Adrenal gland (tissue), 12 donors: ENCODE measurements around the gene ERMARD. TPM values are rescaled to one million over a fixed set of nuclear protein-coding genes. Genes with fewer than 3 reads are reported as not detected.

Source experiments
- DNase-seq, 7 donors: peaks; one replicate each; pipeline ENCODE4 v3.0.0-alpha.2; 2019 to 2020
- H3K27ac ChIP-seq, 5 donors: fragments of 200-600 bp; sonication (generic) in 4 of 5; 1 replicate in 3 of 5; 2 replicates in 2 of 5; pipeline versions ENCODE4 v1.5.1 to v1.8.0; 2016 to 2020; ENCODE audit warnings: mild to moderate bottlenecking in 1 of 5
- H3K27me3 ChIP-seq: fragments of 200-600 bp; 2 replicates; pipeline ENCODE4 v1.8.0; 2021
- H3K36me3 ChIP-seq, 2 donors: fragments of 200-600 bp; replicated peaks in 1 of 2; 1 replicate in 1 of 2; 2 replicates in 1 of 2; pipeline versions ENCODE4 v1.5.1 to v1.8.0; 2018 to 2022
- H3K4me1 ChIP-seq, 2 donors: fragments of 200-600 bp; replicated peaks in 1 of 2; 1 replicate in 1 of 2; 2 replicates in 1 of 2; pipeline versions ENCODE4 v1.5.1 to v1.8.0; 2018 to 2021
- H3K4me3 ChIP-seq, 4 donors: fragments of 200-600 bp; sonication (generic) in 3 of 4; one replicate each; pipeline ENCODE4 v1.5.1; 2016 to 2018
- H3K9me3 ChIP-seq, 3 donors: fragments of 200-600 bp; sonication (generic) in 1 of 3; replicated peaks in 1 of 3; 1 replicate in 2 of 3; 2 replicates in 1 of 3; pipeline versions ENCODE4 v1.5.1 to v1.8.0; 2016 to 2021
- POLR2A ChIP-seq, 2 donors: fragments of 450-650 bp; IDR thresholded peaks; one replicate each; pipeline ENCODE4 v1.6.1; 2017; ENCODE audit warnings: antibody characterized with exemption in 2 of 2, mild to moderate bottlenecking in 2 of 2, moderate library complexity in 1 of 2
- WGBS, 4 donors: extraction: QIAGEN DNeasy Blood & Tissue Kit in 2 of 4; methylation state at CpG; one replicate each; pipeline versions ENCODE4 v1.1.5 to v1.1.7; 2013 to 2017; 5-methylcytosine and 5-hydroxymethylcytosine counted together
- intact Hi-C, 2 donors: fragments of 100-400 bp; cut with DNase I; formaldehyde crosslinking; loops; one replicate each; pipeline versions ENCODE4 v1.14.1 to v1.15.0; 2022 to 2023
- polyA plus RNA-seq, 3 donors: library from polyadenylated mRNA; stranded (reverse); fragments of 200-250 nt in 2 of 3; fragments of 350-450 nt in 1 of 3; fragmentation: Illumina TruSeq in 1 of 3; extraction: RNeasy Lipid Tissue Mini Kit (QIAGEN cat#74804) in 1 of 3; gene quantifications; one replicate each; pipeline ENCODE4 v1.2.3, GENCODE V29; 2013 to 2014
- total RNA-seq, 9 donors: library from RNA; depleted of rRNA in 4 of 9; stranded (reverse); fragments of >200 nt in 4 of 9; fragments of 120-200 nt in 1 of 9; fragmentation: NEBNext Ultra II Directional in 1 of 9; extraction: Animal tissue kit (Norgen Biotek cat#: 25700) in 1 of 9; gene quantifications; one replicate each; pipeline versions ENCODE4 v1.1.0 to v1.2.4, GENCODE V29; 2013 to 2023
- TF ChIP-seq, protein P1 (sequence below), 6 experiments: fragments of 450-650 bp in 4 of 6; fragments of 200-600 bp in 2 of 6; sonication (generic) in 1 of 6; IDR thresholded peaks; 1 replicate in 5 of 6; 2 replicates in 1 of 6; pipeline versions ENCODE4 v1.5.1 to v1.8.0; 2016 to 2021; ENCODE audit warnings: antibody characterized with exemption in 6 of 6, mild to moderate bottlenecking in 2 of 6, moderate library complexity in 1 of 6
- donor health status: healthy with polysubstance abuse.
- donor health status: Bipolar disorder and iron deficiency.
- donor health status: DM: yes; HTN: yes; CAD: no.
- donor health status: DM: no; HTN: no; CAD: no.
- donor health status: DM: no; HTN: no; CAD: no.
- donor health status: DM: yes; HTN: yes; CAD: no.

ERMARD gene
- total and polyA plus RNA-seq, 12 donors = 10.1 to 296 (median 31.8) TPM

DNA sequence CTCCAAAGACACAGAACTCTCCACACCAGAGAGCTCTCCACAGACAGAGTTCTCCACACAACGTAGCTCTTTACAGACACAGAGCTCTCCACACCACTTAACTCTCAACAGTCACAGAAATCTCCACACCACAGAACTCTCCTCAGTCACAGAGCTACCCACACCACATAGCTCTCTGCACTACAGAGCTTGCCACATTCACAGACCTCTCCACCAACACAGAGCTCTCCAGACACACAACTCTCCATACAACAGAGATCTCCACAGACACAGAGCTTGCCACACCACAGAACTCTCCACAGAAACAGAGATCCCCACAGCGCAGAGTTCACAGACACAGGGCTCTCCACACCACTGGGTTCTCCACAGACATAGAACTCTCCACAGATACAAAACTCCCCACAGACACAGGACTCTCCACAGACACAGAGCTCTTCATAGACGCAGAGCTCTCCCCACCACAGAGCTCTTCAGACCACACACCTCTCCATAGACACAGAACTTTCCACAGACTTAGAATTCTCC lies 52.5 kb downstream of the ERMARD start:
- WGBS, 4 donors = 64 to 78% (median 65%) methylated on average over 2 to 3 of the region's 3 CpGs
- Histone ChIP-seq H3K27me3 (no peaks in the 10 kb centered on the region), H3K36me3 (no peaks in the 10 kb centered on the region), H3K4me1 (no peaks in the 10 kb centered on the region), H3K27ac (no peak overlapping the region), H3K4me3 (no peak overlapping the region), H3K9me3 (no peaks in the 10 kb centered on the region)
- TF ChIP-seq POLR2A (IDR thresholded peaks at IDR 0.05) = no peak
- TF ChIP-seq, protein P1, sequence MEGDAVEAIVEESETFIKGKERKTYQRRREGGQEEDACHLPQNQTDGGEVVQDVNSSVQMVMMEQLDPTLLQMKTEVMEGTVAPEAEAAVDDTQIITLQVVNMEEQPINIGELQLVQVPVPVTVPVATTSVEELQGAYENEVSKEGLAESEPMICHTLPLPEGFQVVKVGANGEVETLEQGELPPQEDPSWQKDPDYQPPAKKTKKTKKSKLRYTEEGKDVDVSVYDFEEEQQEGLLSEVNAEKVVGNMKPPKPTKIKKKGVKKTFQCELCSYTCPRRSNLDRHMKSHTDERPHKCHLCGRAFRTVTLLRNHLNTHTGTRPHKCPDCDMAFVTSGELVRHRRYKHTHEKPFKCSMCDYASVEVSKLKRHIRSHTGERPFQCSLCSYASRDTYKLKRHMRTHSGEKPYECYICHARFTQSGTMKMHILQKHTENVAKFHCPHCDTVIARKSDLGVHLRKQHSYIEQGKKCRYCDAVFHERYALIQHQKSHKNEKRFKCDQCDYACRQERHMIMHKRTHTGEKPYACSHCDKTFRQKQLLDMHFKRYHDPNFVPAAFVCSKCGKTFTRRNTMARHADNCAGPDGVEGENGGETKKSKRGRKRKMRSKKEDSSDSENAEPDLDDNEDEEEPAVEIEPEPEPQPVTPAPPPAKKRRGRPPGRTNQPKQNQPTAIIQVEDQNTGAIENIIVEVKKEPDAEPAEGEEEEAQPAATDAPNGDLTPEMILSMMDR (IDR thresholded peaks at IDR 0.05) = no peak
- DNase-seq = peak in 1 of 7 donors; percentile 11
- intact Hi-C loops = no loop called here

DNA sequence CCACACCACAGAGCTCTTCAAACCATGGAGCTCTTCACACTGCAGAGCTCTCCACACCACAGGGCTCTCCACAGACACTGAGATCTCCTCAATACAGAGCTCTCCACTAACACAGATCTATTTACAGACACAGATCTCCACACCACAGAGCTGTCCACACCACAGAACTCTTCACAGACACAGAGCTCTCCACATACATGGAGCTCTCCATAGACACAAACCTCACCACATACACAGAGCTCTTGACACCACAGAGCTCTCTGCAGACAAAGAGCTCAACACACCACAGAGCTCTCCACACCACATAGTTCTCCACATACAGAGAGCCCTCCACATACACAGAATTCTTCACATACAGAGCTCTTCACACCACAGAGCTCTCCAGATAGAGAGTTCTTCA lies 53.0 kb downstream of the ERMARD start:
- H3K36me3 ChIP-seq = no peaks in the 10 kb centered on the region
- H3K27ac ChIP-seq = no peak overlapping the region
- no peaks in the 10 kb centered on the region for H3K4me1 ChIP-seq
- no peak for DNase-seq
- no peak overlapping the region for H3K4me3 ChIP-seq
- H3K27me3 ChIP-seq = no peaks in the 10 kb centered on the region
- H3K9me3 ChIP-seq = no peaks in the 10 kb centered on the region
- intact Hi-C loops = no loop called here
- TF ChIP-seq, protein P1 (IDR thresholded peaks at IDR 0.05) = no peak
- TF ChIP-seq POLR2A (IDR thresholded peaks at IDR 0.05) = no peak

DNA sequence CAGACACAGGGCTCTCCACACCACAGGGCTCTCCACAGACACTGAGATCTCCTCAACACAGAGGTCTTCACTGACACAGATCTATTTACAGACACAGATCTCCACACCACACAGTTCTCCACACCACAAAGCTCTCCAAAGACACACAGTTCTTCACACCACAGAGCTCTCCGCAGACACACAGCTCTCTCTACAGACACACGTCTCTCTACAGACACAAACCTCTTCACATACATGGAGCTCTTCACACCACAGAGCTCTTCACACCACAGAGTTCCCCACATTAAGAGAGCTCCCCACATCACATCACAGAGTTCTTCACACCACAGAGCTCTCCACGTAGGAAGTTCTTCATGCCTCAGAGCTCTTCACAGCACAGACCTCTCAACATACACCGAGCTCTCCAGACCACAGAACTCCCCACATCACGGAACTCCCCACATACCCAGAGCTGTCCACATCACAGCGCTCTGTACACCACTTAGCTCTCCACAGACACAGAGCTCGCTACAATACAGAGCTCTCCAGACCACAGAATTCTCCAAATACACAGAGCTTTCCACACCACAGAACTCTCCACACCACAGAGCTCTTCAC lies 53.9 kb downstream of the ERMARD start:
- intact Hi-C loops = no loop called here
- Histone ChIP-seq H3K27me3 (no peaks in the 10 kb centered on the region), H3K36me3 (no peaks in the 10 kb centered on the region), H3K9me3 (no peaks in the 10 kb centered on the region), H3K27ac (no peak overlapping the region), H3K4me3 (no peak overlapping the region), H3K4me1 (no peaks in the 10 kb centered on the region)
- TF ChIP-seq POLR2A (IDR thresholded peaks at IDR 0.05) = no peak
- TF ChIP-seq, protein P1 (IDR thresholded peaks at IDR 0.05) = no peak
- 52 to 65% (median 53%) methylated on average over 7 of the region's 7 CpGs for WGBS, 4 donors
- peak in 1 of 7 donors; percentile 28 for DNase-seq

DNA sequence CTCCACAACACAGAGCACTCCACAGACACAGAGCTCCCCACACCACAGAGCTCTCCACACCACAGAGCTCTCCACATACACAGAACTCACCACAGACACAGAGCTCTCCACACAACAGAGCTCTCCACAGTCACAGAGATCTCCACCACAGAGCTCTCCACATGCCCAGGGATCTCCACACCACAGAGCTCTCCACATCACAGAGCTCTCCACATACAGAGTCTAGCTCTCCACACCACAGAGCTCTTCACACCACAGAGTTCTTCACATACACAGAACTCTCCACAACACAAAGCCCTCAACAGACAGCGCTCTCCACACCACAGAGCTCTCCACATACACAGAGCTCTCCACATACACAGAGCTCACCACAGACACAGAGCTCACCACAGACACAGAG lies 55.3 kb downstream of the ERMARD start:
- intact Hi-C loops = no loop called here
- no peaks in the 10 kb centered on the region for H3K27me3 ChIP-seq
- no peak overlapping the region for H3K4me3 ChIP-seq
- no peaks in the 10 kb centered on the region for H3K36me3 ChIP-seq
- H3K9me3 ChIP-seq = no peaks in the 10 kb centered on the region
- TF ChIP-seq, protein P1 (IDR thresholded peaks at IDR 0.05) = no peak
- TF ChIP-seq POLR2A (IDR thresholded peaks at IDR 0.05) = no peak
- no peak overlapping the region for H3K27ac ChIP-seq
- DNase-seq = no peak
- no peaks in the 10 kb centered on the region for H3K4me1 ChIP-seq
- 44 to 85% (median 80%) methylated on average over 1 of the region's 1 CpG; no CpG with 5 or more reads in 1 of the 4 donors for WGBS, 4 donors
